Inflammatory macrophage treated with lipopolysaccharide for 4 hours (primary cell): ENCODE data around the gene PGA5.

ENCODE experiments used
- DNase-seq: peaks from one replicate; pipeline ENCODE4 v3.0.0-alpha.2; 2020

Gene PGA5

GRCh38 chr11:61270354-61271076 is 29.5 kb downstream of the PGA5 start:
- peak; percentile 67 for DNase-seq

GRCh38 chr11:61272731-61273130 is 31.8 kb downstream of the PGA5 start:
- DNase-seq, result no peak

DNA sequence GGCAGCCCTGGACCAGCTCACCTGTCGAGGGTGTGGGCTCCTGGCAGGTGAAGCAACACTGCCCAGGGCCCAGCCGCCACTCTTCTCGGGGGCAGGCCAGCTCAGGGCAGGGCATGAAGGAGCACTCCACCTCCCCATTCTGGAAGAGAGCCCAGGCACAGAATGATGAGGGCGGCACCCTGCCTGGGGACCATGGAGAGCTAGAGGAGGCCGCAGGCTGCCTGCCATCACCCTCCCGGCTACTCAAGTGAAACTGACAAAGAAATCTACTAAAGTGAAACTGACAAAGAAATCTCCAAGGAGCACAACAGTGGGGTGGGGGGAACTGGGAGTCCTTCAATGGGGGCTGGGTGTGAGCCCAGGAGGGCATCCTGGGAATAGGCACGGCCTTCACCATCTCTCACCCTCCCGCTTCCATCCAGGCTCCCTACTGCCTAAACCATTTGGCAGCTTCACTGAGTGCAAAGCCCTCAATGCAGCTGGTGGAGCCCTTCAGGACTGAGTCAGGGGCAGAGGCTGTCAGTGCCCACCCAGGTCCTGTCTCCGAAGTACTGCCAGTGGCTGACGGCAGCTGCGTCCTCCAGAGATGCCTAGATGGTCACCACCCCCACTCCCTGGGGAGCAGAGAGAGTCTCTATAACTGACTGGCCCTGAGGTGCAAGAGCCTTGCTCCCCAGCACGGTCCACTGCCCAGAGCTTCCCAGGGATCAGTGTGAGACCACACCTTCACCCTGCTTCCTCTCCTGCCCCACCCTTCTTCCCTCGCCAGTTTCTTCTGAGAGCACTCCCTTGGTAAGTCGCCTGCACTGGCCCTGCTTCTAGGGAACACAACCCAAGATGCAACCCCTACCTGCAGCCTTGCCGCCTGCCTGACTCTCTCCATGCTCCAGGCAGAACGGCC is 32.5 kb downstream of the PGA5 start:
- DNase-seq, result no peak

GRCh38 chr11:61274084-61274483 is 33.1 kb downstream of the PGA5 start:
- DNase-seq, result no peak

- no peak for DNase-seq
These were observed 34.2 kb downstream of the PGA5 start for GRCh38 chr11:61275191-61275590.

DNA sequence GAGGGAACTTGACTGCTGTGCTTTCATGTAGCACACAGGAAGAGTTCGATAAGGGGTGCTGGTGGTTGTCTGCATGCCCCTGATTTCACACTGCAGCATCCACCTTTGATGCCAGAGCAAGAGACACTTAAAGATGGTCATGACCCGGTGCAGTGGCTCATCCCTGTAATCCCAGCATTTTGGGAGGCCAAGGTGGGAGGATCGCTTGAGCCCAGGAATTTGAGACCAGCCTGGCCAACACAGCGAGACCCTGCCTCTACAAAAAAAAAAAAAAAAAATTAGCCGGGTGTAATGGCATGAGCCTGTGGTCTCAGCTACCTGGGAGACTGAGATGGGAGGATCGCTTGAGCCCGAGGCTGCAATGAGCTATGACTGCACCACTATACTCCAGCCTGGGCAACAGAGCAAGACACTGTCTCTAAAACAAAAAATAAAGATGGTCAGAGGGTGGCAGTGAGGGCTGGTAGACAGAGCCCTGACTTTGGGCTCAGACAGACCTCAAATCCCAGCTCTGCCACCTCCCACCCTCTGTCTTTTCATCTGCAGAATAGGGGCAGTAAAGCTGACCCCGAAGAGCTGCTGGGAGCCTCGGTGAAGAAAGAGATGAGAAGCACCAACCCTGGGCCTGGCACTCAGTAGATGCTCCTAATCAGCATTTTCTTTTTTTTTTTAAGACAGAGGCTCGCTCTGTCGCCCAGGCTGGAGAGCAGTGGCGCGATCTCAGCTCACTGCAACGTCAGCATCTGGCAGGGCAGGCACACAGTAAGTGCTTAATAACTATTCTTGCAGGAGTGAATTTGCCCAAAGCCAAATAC is 36.4 kb downstream of the PGA5 start:
- no peak for DNase-seq

- no peak for DNase-seq
These were observed 37.1 kb downstream of the PGA5 start for GRCh38 chr11:61278001-61278470.

GRCh38 chr11:61279934-61280659 is 39.1 kb downstream of the PGA5 start:
- DNase-seq, result no peak

- DNase-seq, result no peak
These were observed 40.1 kb downstream of the PGA5 start for GRCh38 chr11:61280883-61281580.

DNA sequence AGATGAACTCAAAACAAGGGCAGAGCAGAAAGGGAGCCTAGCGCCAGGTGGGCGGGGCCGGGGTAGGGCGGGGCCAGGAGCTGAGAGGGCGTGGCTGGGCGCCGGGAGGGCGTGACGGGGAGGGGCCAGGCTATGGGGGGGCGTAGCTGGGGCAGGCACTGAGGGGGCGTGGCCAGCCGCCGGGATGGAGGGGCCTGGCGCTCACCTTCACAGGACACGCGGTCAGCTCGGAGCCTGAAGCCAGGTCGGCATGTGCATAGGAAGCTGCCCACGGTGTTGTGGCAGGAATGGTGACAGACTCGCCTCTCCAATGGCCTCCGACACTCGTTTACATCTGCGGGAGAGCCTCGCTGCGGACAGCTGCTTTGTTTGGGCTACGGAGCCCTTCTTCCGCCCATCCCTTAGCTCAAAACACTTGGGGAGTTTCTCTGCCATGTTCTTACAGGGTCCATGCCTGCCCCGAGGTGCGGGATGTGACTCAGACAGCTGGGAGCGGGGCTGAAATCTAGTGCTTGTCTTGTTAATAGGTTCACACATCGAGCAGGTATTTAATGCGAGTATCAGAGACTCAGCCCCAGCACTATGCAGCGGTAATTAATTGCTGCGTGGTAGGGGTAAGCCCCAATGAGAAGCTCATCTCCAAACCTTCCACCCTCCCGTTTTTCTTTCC is 40.7 kb downstream of the PGA5 start:
- DNase-seq, result no peak

- no peak for DNase-seq
These were observed 42.6 kb downstream of the PGA5 start for GRCh38 chr11:61283613-61284012.

GRCh38 chr11:61287338-61287977 is 46.5 kb downstream of the PGA5 start:
- no peak for DNase-seq

GRCh38 chr11:61290905-61291690 is 50.1 kb downstream of the PGA5 start:
- DNase-seq, result no peak

DNA sequence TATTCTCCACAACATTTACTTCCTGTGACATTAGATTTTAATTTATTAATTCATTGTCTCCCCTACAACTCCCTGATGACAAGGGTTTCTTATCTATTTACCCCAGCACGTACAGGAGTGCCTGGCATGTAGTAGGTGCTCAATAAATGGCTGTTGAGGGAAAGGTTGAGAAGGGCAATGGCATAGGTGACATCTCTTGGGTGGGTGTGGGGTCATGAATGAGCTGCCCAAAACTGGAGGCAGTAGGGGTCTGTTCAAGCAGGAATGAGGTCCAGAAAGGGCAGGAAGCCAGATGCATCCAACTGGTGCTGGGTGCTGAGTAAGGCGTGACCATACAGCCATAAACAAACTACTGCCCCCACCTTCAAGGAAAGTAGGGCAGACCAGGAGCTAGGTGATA is 51.4 kb downstream of the PGA5 start:
- no peak for DNase-seq

- DNase-seq, result peak; percentile 19
These were observed 53.1 kb downstream of the PGA5 start for GRCh38 chr11:61293867-61294716.

- peak; percentile 49 for DNase-seq
These were observed 54.0 kb downstream of the PGA5 start, which contains the start of gene VWCE for GRCh38 chr11:61294717-61295595. Gene VWCE (minus strand): TSS chr11:61295316. CDS start chr11:61295037, 279 bp downstream.

DNA sequence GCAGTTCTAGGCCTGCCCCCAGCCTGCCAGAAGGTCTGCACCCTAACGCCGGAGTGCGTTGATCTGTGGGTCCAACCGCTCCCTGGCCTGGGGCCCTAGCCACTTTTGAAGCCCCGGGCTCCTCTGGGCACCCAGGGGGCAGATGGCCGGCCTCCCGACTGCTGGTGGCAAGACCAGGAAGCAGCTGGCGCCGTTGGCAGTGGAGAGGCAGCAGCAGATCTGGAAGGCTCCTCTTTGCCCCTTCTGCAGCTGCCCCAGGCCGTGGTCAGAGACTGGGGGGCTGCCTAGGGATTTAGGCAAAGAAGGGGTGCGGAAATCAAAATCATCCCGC is 54.6 kb downstream of the PGA5 start:
- no peak for DNase-seq

DNA sequence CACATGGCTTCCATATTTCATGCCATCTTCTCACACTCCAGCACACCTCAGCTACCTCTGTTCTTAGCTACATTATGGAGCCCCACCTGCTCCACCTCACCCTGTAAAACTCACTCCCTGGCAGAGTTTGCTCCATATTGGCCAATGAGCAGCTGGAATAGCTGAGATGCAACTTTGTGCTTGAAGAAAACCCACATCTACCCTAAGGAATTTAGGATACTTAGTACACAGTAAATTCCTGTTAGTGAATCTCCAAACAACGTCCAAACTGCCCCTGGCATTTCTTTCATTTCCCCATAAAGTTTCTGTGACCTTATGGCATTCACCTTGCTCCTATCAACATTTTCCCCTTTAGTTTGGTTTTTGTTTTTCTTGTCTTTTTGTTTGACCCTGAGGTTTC is 56.4 kb downstream of the PGA5 start:
- no peak for DNase-seq
